NCI-H345 treated with DMSO at 0.1 percent for 48 hours (cell line): ENCODE data around the gene DSCAML1.

Experiments used
- DNase-seq: peaks from one replicate; lab custom pipeline; 2025; ENCODE audit not compliant: unreplicated experiment; lab: John Stamatoyannopoulos, UW

DSCAML1 gene

GRCh38 chr11:117394221-117394925, 402.6 kb downstream of the DSCAML1 start:
- no peak for DNase-seq

DNA sequence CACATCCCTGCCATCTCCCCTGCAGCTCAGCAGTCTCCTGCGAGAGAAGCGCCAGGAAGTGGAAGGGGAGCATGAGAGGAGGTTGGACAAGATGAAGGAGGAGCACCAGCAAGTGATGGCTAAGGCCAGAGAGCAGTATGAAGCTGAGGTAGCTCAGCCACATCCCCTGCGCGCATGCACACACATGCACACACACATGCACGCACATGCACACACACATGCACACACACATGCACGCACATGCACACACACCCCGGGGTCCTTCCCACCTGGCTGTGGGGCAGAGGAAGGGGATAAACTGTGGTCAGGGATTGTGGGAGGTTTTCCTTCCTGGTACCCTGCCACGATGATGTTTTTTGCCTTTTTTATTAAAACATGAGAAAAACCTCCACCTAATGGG, 404.0 kb downstream of the DSCAML1 start:
- DNase-seq, result no peak

GRCh38 chr11:117392001-117392690, 404.9 kb downstream of the DSCAML1 start:
- no peak for DNase-seq

GRCh38 chr11:117391181-117391580, 405.8 kb downstream of the DSCAML1 start:
- DNase-seq, result no peak

GRCh38 chr11:117390743-117391142, 406.3 kb downstream of the DSCAML1 start:
- no peak for DNase-seq

GRCh38 chr11:117387992-117388755, 408.8 kb downstream of the DSCAML1 start:
- DNase-seq, result no peak

DNA sequence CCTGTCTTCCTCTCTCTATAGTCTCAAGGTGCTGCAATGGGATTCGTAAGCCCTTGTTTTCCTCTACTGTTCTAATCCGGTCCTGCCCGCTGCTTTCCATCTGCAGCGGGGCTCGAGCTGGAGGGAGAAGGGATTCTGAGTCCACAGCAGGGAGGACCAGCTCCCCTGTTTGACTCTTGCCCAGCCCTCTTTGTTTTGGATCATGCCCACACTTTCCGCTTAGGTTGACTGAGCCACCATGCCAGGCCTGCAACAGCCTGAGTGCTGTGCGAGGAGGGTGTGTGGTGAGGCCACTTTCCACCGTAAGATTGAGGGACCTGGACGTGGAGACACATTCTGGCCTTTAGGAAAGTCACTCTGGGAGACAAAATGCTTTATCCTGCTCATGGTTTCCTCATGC, 411.1 kb downstream of the DSCAML1 start:
- DNase-seq, result no peak

DNA sequence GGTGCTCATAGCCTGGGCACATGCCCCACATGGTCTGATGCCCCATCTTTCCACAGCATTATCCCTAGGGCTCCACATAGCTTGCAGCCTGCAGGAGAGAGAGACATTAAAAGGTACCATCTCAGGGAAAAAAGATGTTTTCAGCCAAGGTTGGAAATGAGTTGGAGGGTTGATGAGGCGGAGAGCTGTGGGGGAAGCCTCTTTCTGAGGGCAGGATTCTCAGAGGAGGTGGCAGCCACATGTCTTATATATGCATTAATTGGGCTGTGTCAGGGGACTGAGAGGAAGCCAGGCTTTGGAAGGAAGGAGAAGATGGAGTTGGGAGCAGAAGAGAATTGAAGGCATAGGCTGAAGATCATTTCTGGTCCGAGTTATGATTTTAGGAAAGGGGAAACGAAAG, 411.5 kb downstream of the DSCAML1 start:
- no peak for DNase-seq

GRCh38 chr11:117384045-117384444, 413.0 kb downstream of the DSCAML1 start:
- DNase-seq, result no peak

GRCh38 chr11:117382746-117383145, 414.3 kb downstream of the DSCAML1 start:
- DNase-seq, result no peak

DNA sequence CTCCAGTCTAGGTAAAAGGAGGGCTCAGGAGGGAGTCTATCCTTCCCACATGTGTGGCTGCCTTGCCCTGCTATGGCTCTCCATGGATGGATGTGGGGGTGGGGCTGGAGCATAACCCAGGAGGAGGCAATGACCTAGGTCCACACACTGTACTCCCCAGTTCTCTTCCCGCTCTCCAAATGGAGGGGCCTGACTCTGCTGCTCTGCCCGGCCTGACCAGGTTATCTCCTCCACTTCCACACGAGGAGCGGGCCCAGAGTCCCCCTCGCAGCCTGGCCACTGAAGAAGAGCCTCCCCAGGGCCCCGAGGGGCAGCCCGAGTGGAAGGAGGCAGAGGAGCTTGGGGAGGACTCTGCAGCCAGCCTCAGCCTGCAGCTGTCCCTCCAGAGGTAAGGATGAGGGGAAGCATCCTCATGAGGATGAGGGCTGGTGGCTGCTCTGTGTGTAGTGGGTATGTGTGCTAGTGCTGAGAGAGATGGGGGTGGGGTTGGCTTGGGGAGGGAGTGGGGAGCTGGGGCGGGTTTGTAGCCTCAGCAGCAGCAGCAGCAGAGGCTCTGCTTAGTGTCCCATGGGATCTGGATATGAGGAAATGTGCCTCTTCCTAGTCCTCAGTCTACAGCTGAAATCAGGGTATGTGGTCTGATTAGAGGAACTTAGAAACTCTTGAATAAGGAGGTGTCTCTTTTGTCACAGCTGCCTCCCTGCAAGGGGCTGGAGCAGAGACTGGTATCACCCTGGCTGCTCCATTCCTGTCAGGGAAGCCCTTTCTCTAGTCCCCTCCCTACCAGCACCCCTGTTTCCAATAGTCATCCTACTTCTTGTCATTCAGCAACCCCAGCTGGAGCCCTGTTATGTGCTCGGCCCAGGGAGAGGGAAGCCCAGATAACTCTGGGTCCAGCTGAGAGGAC, 415.3 kb downstream of the DSCAML1 start:
- DNase-seq, result no peak

DNA sequence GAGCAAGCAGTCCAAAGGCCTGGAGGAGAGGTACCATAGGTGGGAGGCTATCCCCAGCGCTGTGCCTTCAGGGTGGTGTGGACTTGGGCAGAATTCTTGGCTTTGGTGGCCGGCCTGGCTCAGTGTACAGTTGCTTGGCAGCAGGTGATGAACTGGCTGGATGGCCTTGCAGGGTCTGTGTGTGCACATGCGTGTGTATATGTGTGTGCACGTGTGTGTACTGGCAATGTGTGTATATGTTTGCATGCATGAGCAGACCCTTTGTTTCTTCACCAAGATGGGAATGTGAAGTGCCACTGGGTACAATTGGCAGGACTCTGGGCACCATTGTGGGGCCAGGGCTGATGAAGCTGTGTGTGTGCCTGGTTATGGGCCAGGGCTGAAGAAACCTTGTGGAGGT, 416.3 kb downstream of the DSCAML1 start:
- DNase-seq, result no peak

GRCh38 chr11:117378976-117379865, 417.8 kb downstream of the DSCAML1 start:
- DNase-seq, result no peak
